Measurements from ENCODE around the gene TUBAL3.

Gene TUBAL3

GRCh38 chr10:5373307-5373706 is 31.3 kb downstream of the TUBAL3 start:
- no peak for DNase-seq (ENCODE audit: low read depth)
- H3K4me3 ChIP-seq (ENCODE audit: low read depth, low read length): no peak overlapping the region
- no peak for TF ChIP-seq POLR2A (IDR thresholded peaks at IDR 0.05; ENCODE audit: extremely low read depth, insufficient read length)

DNA sequence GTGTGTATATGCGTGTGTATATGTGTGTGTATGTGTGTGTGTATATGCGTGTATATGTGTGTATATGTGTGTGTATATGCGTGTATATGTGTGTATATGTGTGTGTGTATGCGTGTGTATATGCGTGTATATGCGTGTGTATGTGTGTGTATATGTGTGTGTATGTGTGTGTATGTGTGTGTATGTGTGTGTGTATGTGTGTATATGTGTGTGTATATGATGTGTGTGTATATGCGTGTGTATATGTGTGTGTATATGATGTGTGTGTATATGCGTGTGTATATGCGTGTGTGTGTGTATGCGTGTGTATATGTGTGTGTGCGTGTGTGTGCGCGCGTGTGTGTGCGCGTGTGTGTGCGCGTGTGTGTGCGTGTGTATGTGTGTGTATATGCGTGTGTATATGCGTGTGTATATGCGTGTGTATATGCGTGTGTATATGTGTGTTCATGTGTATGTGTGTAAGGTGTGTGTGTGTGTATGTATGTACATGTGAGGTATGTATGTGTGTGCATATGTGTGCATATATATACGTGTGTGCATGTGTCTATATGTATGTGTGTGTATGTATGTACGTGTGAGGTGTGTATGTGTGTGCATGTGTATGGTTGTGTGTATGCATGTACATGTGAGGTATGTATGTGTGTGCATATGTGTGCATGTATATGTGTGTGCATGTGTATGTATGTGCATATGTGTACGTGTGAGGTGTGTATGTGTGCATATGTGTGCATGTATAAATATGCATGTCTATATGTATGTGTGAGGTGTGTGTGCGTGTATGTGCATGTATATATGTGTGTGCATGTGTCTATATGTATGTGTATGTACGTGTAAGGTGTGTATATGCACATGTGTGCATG is 33.9 kb downstream of the TUBAL3 start:
- no peak overlapping the region for H3K4me3 ChIP-seq (ENCODE audit: low read depth, low read length)
- no peak for TF ChIP-seq MYC (IDR thresholded peaks at IDR 0.05; ENCODE audit: low read depth, low read length)
- TF ChIP-seq POLR2A (IDR thresholded peaks at IDR 0.05; ENCODE audit: extremely low read depth, insufficient read length): no peak
- TF ChIP-seq CTCF (IDR thresholded peaks at IDR 0.05; ENCODE audit: low read depth, low read length): no peak
- TF ChIP-seq MAX (IDR thresholded peaks at IDR 0.05; ENCODE audit: low read depth, low read length): no peak
- no peak for DNase-seq (ENCODE audit: low read depth)

GRCh38 chr10:5369362-5370158 is 35.1 kb downstream of the TUBAL3 start:
- no peak overlapping the region for H3K4me3 ChIP-seq (ENCODE audit: low read depth, low read length)
- DNase-seq (ENCODE audit: low read depth): no peak
- TF ChIP-seq MAX (IDR thresholded peaks at IDR 0.05; ENCODE audit: low read depth, low read length) (no peak), MYC (IDR thresholded peaks at IDR 0.05; ENCODE audit: low read depth, low read length) (no peak), POLR2A (IDR thresholded peaks at IDR 0.05; ENCODE audit: extremely low read depth, insufficient read length) (no peak), CTCF (IDR thresholded peaks at IDR 0.05; ENCODE audit: low read depth, low read length) (no peak)

DNA sequence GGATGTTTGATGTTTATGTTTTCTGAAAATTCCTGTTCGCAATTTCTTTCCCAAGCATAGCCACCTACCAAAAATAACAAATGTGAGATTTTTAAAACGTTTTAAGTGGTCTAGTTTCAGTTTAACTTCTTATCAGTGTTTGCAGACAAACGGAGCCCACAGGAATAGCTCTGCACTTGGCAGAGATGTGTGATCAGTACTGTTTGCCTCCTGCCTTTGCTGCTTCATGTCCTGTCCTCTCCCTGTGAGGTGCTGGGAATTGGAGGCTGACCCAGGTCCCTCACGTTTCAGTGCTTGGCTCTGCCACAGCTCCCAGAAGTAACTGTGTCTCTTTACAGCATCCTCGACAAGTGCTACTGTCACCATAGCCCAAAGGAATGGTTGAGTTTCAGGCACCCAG is 38.7 kb downstream of the TUBAL3 start:
- DNase-seq (ENCODE audit: low read depth): no peak
- no peak overlapping the region for H3K4me3 ChIP-seq (ENCODE audit: low read depth, low read length)
- TF ChIP-seq CTCF (IDR thresholded peaks at IDR 0.05; ENCODE audit: low read depth, low read length) (no peak), POLR2A (IDR thresholded peaks at IDR 0.05; ENCODE audit: extremely low read depth, insufficient read length) (no peak), MYC (IDR thresholded peaks at IDR 0.05; ENCODE audit: low read depth, low read length) (no peak)

GRCh38 chr10:5364890-5365338 is 39.7 kb downstream of the TUBAL3 start, which contains the start of gene UCN3:
UCN3 (plus strand) TSS chr10:5364966; CDS start chr10:5373721, 8,755 bp downstream.
- no peak for DNase-seq (ENCODE audit: low read depth)
- TF ChIP-seq CTCF (IDR thresholded peaks at IDR 0.05; ENCODE audit: low read depth, low read length): no peak
- TF ChIP-seq MYC (IDR thresholded peaks at IDR 0.05; ENCODE audit: low read depth, low read length): no peak
- TF ChIP-seq POLR2A (IDR thresholded peaks at IDR 0.05; ENCODE audit: extremely low read depth, insufficient read length): no peak
- no peak for TF ChIP-seq MAX (IDR thresholded peaks at IDR 0.05; ENCODE audit: low read depth, low read length)
- no peak within 1 kb of the TSS for H3K4me3 ChIP-seq (ENCODE audit: low read depth, low read length)

DNA sequence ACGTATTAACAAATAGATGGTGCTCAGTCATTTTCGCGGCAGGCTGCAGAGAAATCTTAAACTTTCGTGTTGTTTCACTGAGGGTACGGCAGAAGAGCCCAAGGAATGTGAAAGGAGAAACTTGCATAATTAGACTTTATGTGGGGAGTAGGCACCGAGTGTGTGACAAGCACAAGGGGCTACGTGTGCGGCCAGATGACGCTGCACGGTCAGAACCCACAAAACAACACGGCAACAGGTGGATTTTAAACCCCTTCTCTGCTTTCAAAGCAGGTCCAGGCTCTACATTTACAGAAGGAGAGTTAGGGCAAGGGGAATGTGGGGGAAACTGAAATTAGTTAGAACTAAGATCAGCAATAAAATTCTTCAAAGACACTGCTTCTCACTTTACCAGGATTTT is 40.3 kb downstream of the TUBAL3 start:
- TF ChIP-seq MAX (IDR thresholded peaks at IDR 0.05; ENCODE audit: low read depth, low read length): no peak
- no peak for TF ChIP-seq POLR2A (IDR thresholded peaks at IDR 0.05; ENCODE audit: extremely low read depth, insufficient read length)
- TF ChIP-seq CTCF (IDR thresholded peaks at IDR 0.05; ENCODE audit: low read depth, low read length): no peak
- TF ChIP-seq MYC (IDR thresholded peaks at IDR 0.05; ENCODE audit: low read depth, low read length): no peak
- no peak overlapping the region for H3K4me3 ChIP-seq (ENCODE audit: low read depth, low read length)
- no peak for DNase-seq (ENCODE audit: low read depth)

Measured in NB4 (cell line).